ENCODE measurements around the gene SH2D6.

The SH2D6 gene

GRCh38 chr2:85441864-85442263 lies 23.4 kb downstream of the SH2D6 start:
- Histone ChIP-seq H3K4me3 (IDR thresholded peaks at IDR 0.05; ENCODE audit: insufficient read depth, low read depth, low read length) (no peak overlapping the region), H3K36me3 (ENCODE audit: insufficient read depth) (no peaks in the 10 kb centered on the region), H2AFZ (ENCODE audit: low read depth) (no peak overlapping the region), H3K79me2 (ENCODE audit: insufficient read depth, low read depth) (no peaks in the 10 kb centered on the region), H3K27me3 (ENCODE audit: insufficient read depth, low read depth) (no peaks in the 10 kb centered on the region), H3K27ac (no peak overlapping the region), H3K9ac (no peak overlapping the region), H3K4me1 (ENCODE audit: low read depth, poor library complexity, severe bottlenecking) (peaks cover 31% of the 10 kb centered on the region), H3K4me2 (no peak overlapping the region), H4K20me1 (ENCODE audit: insufficient read depth) (no peaks in the 10 kb centered on the region)
- TF ChIP-seq CTCF (conservative IDR thresholded peaks at IDR 0.05; ENCODE audit: low read depth, low read length), result no peak

GRCh38 chr2:85444629-85445172 lies 26.2 kb downstream of the SH2D6 start:
- H3K79me2 ChIP-seq (ENCODE audit: insufficient read depth, low read depth), result no peaks in the 10 kb centered on the region
- H3K27me3 ChIP-seq (ENCODE audit: insufficient read depth, low read depth), result no peaks in the 10 kb centered on the region
- TF ChIP-seq CTCF (conservative IDR thresholded peaks at IDR 0.05; ENCODE audit: low read depth, low read length), result no peak
- no peak overlapping the region for H3K4me2 ChIP-seq
- no peak overlapping the region for H3K27ac ChIP-seq
- H3K9ac ChIP-seq, result no peak overlapping the region
- H3K36me3 ChIP-seq (ENCODE audit: insufficient read depth), result no peaks in the 10 kb centered on the region
- no peaks in the 10 kb centered on the region for H4K20me1 ChIP-seq (ENCODE audit: insufficient read depth)
- no peak overlapping the region for H2AFZ ChIP-seq (ENCODE audit: low read depth)
- H3K4me1 ChIP-seq (ENCODE audit: low read depth, poor library complexity, severe bottlenecking), result peaks cover 16% of the 10 kb centered on the region
- no peak overlapping the region for H3K4me3 ChIP-seq (IDR thresholded peaks at IDR 0.05; ENCODE audit: insufficient read depth, low read depth, low read length)

GRCh38 chr2:85445316-85446295 lies 27.1 kb downstream of the SH2D6 start:
- no peak overlapping the region for H3K27ac ChIP-seq
- no peak for TF ChIP-seq CTCF (conservative IDR thresholded peaks at IDR 0.05; ENCODE audit: low read depth, low read length)
- H3K36me3 ChIP-seq (ENCODE audit: insufficient read depth), result no peaks in the 10 kb centered on the region
- no peaks in the 10 kb centered on the region for H4K20me1 ChIP-seq (ENCODE audit: insufficient read depth)
- no peaks in the 10 kb centered on the region for H3K27me3 ChIP-seq (ENCODE audit: insufficient read depth, low read depth)
- H3K4me2 ChIP-seq, result no peak overlapping the region
- H2AFZ ChIP-seq (ENCODE audit: low read depth), result peak overlapping the region; percentile 10; the same call in 1 of the 2 replicates
- H3K79me2 ChIP-seq (ENCODE audit: insufficient read depth, low read depth), result no peaks in the 10 kb centered on the region
- peaks cover 16% of the 10 kb centered on the region for H3K4me1 ChIP-seq (ENCODE audit: low read depth, poor library complexity, severe bottlenecking)
- H3K4me3 ChIP-seq (IDR thresholded peaks at IDR 0.05; ENCODE audit: insufficient read depth, low read depth, low read length), result no peak overlapping the region
- no peak overlapping the region for H3K9ac ChIP-seq

GRCh38 chr2:85446296-85447221 lies 28.0 kb downstream of the SH2D6 start:
- Histone ChIP-seq H3K36me3 (ENCODE audit: insufficient read depth) (no peaks in the 10 kb centered on the region), H3K4me3 (IDR thresholded peaks at IDR 0.05; ENCODE audit: insufficient read depth, low read depth, low read length) (no peak overlapping the region), H2AFZ (ENCODE audit: low read depth) (peak overlapping the region; percentile 10; the same call in 1 of the 2 replicates), H3K4me2 (no peak overlapping the region), H3K27ac (no peak overlapping the region), H3K9ac (no peak overlapping the region), H3K4me1 (ENCODE audit: low read depth, poor library complexity, severe bottlenecking) (peaks cover 16% of the 10 kb centered on the region), H3K79me2 (ENCODE audit: insufficient read depth, low read depth) (no peaks in the 10 kb centered on the region), H4K20me1 (ENCODE audit: insufficient read depth) (no peaks in the 10 kb centered on the region), H3K27me3 (ENCODE audit: insufficient read depth, low read depth) (no peaks in the 10 kb centered on the region)
- no peak for TF ChIP-seq CTCF (conservative IDR thresholded peaks at IDR 0.05; ENCODE audit: low read depth, low read length)
